HEK293T (cell line): ENCODE results near the gene CDHR2.
"Not testable (repeated sequence)": the region's sequence is repeated elsewhere in the genome, so short reads cannot be mapped to it uniquely, and the experiment has no call there.

ENCODE experiments used
- CTCF ChIA-PET: fragments of 350-600 bp; formaldehyde crosslinking; extraction: SDS; loops from one replicate; lab custom pipeline; 2021; ENCODE audit warnings: antibody characterized with exemption, inconsistent platforms; lab: Yijun Ruan, JAX
- POLR2A ChIA-PET: fragments of 350-600 bp; formaldehyde crosslinking; extraction: SDS; loops from one replicate; lab custom pipeline; 2020; ENCODE audit warnings: antibody characterized with exemption, inconsistent platforms; lab: Yijun Ruan, JAX
- DNase-seq: peaks from one replicate; pipeline ENCODE4 v3.0.0; 2012; ENCODE audit warnings: mixed read lengths; ENCODE audit errors: extremely low spot score
- ARNT ChIP-seq: fragments of 450-650 bp; IDR thresholded peaks from 2 replicates; pipeline ENCODE4 v1.6.1; 2017; ENCODE audit warnings: mild to moderate bottlenecking
- BHLHE40 ChIP-seq: fragments of 450-650 bp; IDR thresholded peaks from 2 replicates; pipeline ENCODE4 v1.6.1; 2016; ENCODE audit warnings: mild to moderate bottlenecking, moderate library complexity, borderline replicate concordance
- CTBP1 ChIP-seq: fragments of 450-650 bp; IDR thresholded peaks from 2 replicates; pipeline ENCODE4 v1.6.1; 2016; ENCODE audit warnings: borderline replicate concordance
- ELF4 ChIP-seq: fragments of 450-650 bp; IDR thresholded peaks from 2 replicates; pipeline ENCODE4 v1.6.1; 2017; ENCODE audit warnings: antibody characterized with exemption
- FOXA1 ChIP-seq: fragments of 450-650 bp; IDR thresholded peaks from 2 replicates; pipeline ENCODE4 v1.6.1; 2016; ENCODE audit warnings: mild to moderate bottlenecking
- FOXK2 ChIP-seq: fragments of 450-650 bp; IDR thresholded peaks from 2 replicates; pipeline ENCODE4 v1.6.1; 2016; ENCODE audit warnings: mild to moderate bottlenecking
- FOXM1 ChIP-seq: fragments of 450-650 bp; IDR thresholded peaks from 2 replicates; pipeline ENCODE4 v1.6.1; 2017; ENCODE audit warnings: mild to moderate bottlenecking, borderline replicate concordance
- HDGF ChIP-seq: fragments of 450-650 bp; IDR thresholded peaks from 2 replicates; pipeline ENCODE4 v1.6.1; 2017; ENCODE audit warnings: antibody characterized with exemption, borderline replicate concordance
- L3MBTL2 ChIP-seq: fragments of 450-650 bp; conservative IDR thresholded peaks from 2 replicates; pipeline ENCODE4 v1.6.1; 2016; ENCODE audit warnings: mild to moderate bottlenecking
- LEF1 ChIP-seq: fragments of 450-650 bp; IDR thresholded peaks from 2 replicates; pipeline ENCODE4 v1.6.1; 2017; ENCODE audit warnings: mild to moderate bottlenecking, borderline replicate concordance
- NFRKB ChIP-seq: fragments of 450-650 bp; IDR thresholded peaks from 2 replicates; pipeline ENCODE4 v1.6.1; 2016; ENCODE audit warnings: mild to moderate bottlenecking, moderate library complexity
- SP1 ChIP-seq: fragments of 450-650 bp; IDR thresholded peaks from 2 replicates; pipeline ENCODE4 v1.6.1; 2017
- SUZ12 ChIP-seq: fragments of 450-650 bp; IDR thresholded peaks from 2 replicates; pipeline ENCODE4 v1.6.1; 2016; ENCODE audit warnings: mild to moderate bottlenecking
- TARDBP ChIP-seq: fragments of 450-650 bp; IDR thresholded peaks from 2 replicates; pipeline ENCODE4 v1.6.1; 2016
- ZNF384 ChIP-seq: fragments of 450-650 bp; IDR thresholded peaks from 2 replicates; pipeline ENCODE4 v1.6.1; 2016
- TF ChIP-seq, protein P1 (sequence below): fragments of 450-650 bp; IDR thresholded peaks from 2 replicates; pipeline ENCODE4 v1.6.1; 2016

Gene CDHR2

GRCh38 chr5:176588297-176588696, 39.2 kb downstream of the CDHR2 start:
- POLR2A ChIA-PET = no interaction called here
- CTCF ChIA-PET = no interaction called here
- DNase-seq = no peak
- TF ChIP-seq TARDBP (peak; percentile 64), ZNF384 (no peak)

- POLR2A ChIA-PET = no interaction called here
- TF ChIP-seq BHLHE40 = no peak
- TF ChIP-seq HDGF = no peak
- no peak for TF ChIP-seq L3MBTL2
- TF ChIP-seq TARDBP = no peak
- no peak for TF ChIP-seq CTBP1
- TF ChIP-seq ZNF384 = no peak
- TF ChIP-seq, protein P1, sequence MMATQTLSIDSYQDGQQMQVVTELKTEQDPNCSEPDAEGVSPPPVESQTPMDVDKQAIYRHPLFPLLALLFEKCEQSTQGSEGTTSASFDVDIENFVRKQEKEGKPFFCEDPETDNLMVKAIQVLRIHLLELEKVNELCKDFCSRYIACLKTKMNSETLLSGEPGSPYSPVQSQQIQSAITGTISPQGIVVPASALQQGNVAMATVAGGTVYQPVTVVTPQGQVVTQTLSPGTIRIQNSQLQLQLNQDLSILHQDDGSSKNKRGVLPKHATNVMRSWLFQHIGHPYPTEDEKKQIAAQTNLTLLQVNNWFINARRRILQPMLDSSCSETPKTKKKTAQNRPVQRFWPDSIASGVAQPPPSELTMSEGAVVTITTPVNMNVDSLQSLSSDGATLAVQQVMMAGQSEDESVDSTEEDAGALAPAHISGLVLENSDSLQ = no peak
- TF ChIP-seq FOXK2 = no peak
- no peak for TF ChIP-seq ELF4
- TF ChIP-seq NFRKB = no peak
- TF ChIP-seq SP1 = no peak
- TF ChIP-seq FOXM1 = no peak
- CTCF ChIA-PET = no interaction called here
Measured at GRCh38 chr5:176589039-176589769, 40.1 kb downstream of the CDHR2 start.

GRCh38 chr5:176590035-176590717, 41.0 kb downstream of the CDHR2 start:
- TF ChIP-seq NFRKB (no peak), HDGF (no peak)
- POLR2A ChIA-PET = no interaction called here
- CTCF ChIA-PET = no interaction called here
- DNase-seq = no peak

More at GRCh38 chr5:176589039-176589769, 40.1 kb downstream of the CDHR2 start:
- no peak for DNase-seq

- DNase-seq, POLR2A ChIA-PET, CTCF ChIA-PET: not testable (repeated sequence)
Measured at GRCh38 chr5:176591667-176592066, 42.5 kb downstream of the CDHR2 start.

- TF ChIP-seq NFRKB (no peak), SUZ12 (no peak), FOXK2 (no peak), FOXA1 (no peak), ARNT (no peak), SP1 (no peak)
- TF ChIP-seq, protein P1 = no peak
- DNase-seq = no peak
- ChIA-PET POLR2A (no interaction called here), CTCF (no interaction called here)
Measured at GRCh38 chr5:176592573-176592972, 43.4 kb downstream of the CDHR2 start.

- CTCF ChIA-PET = no interaction called here
- POLR2A ChIA-PET = no interaction called here
- DNase-seq = no peak
- TF ChIP-seq, protein P1 = no peak
- TF ChIP-seq SP1 = no peak
- no peak for TF ChIP-seq LEF1
- TF ChIP-seq CTBP1 = no peak
- no peak for TF ChIP-seq TARDBP
- TF ChIP-seq ELF4 = no peak
- TF ChIP-seq FOXM1 = no peak
- TF ChIP-seq NFRKB = no peak
- TF ChIP-seq L3MBTL2 = no peak
- no peak for TF ChIP-seq ARNT
- no peak for TF ChIP-seq BHLHE40
- TF ChIP-seq FOXA1 = no peak
- TF ChIP-seq SUZ12 = no peak
- TF ChIP-seq FOXK2 = no peak
Measured at GRCh38 chr5:176593273-176593869, 44.2 kb downstream of the CDHR2 start.

DNA sequence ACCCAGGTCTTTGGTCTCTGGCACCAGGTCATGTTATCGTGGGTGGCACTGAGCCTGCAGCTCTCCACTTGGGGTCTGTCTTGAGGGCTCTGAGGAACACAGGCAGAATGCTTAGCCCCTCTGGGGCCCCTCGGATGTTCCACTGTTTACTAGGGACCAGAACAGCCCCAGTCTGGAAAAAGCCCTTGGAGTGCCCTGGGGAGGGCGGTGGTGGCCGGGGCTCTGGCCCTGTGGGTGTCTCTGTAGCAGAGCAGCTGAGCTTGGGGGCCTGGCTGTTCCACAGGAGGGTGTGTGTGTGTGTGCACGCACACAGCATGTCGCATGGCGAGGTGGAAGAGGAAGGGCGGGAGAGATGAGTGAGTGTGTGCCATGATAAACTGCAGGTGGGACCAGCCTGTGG, 45.4 kb downstream of the CDHR2 start:
- no peak for DNase-seq
- POLR2A ChIA-PET = interaction anchor here (0.7 kb wide), 1 partner anchor 53 kb away, joined by 3 read pairs; the partner anchor contains the start of gene TSPAN17
- TF ChIP-seq TARDBP (no peak), FOXA1 (no peak), NFRKB (no peak), HDGF (no peak), LEF1 (no peak), SP1 (no peak), FOXM1 (no peak), BHLHE40 (no peak), CTBP1 (no peak), L3MBTL2 (no peak)
- CTCF ChIA-PET = no interaction called here
